Endothelial cell of umbilical vein (primary cell): ENCODE data around the gene PDCD1. TPM values are rescaled to one million over a fixed set of nuclear protein-coding genes. Genes with fewer than 3 reads are reported as not detected.

ENCODE experiments used
- BruUV-seq: library from RNA; stranded (reverse); fragments of 400-500 nt; replicated peaks from 2 replicates; lab custom pipeline; 2021; lab: Mats Ljungman, UMichigan
- CTCF ChIA-PET: fragments of 300-600, 350-600 bp; sonication (Branson Sonifier 250); formaldehyde crosslinking; loops from one replicate; lab custom pipeline; 2021; ENCODE audit warnings: antibody characterized with exemption, inconsistent platforms; lab: Charles Lee
- POLR2A ChIA-PET: fragments of 300-600, 350-600 bp; sonication (Branson Sonifier 250); formaldehyde crosslinking; loops from one replicate; lab custom pipeline; 2021; ENCODE audit warnings: antibody characterized with exemption, inconsistent platforms; lab: Charles Lee
- DNase-seq: peaks from one replicate; pipeline ENCODE4 v3.0.0-alpha.2; 2011; ENCODE audit warnings: low read depth, low spot score
- FAIRE-seq: peaks from 2 replicates; lab custom pipeline; 2011; peaks lifted over from hg19 to GRCh38; lab: Jason Lieb, UNC
- H2AFZ ChIP-seq: 2 replicates; pipeline ENCODE4 v1.6.0; 2012; ENCODE audit warnings: low read depth, low read length, control low read depth, inconsistent platforms
- H3K27ac ChIP-seq: 2 replicates; pipeline ENCODE4 v1.5.1; 2011; ENCODE audit warnings: low read depth, mild to moderate bottlenecking, control low read depth, low read length, moderate library complexity; ENCODE audit not compliant: insufficient read depth
- H3K27me3 ChIP-seq, 2 experiments: 2 replicates each; pipeline versions ENCODE4 v1.6.0 to v1.6.1; 2011; ENCODE audit warnings: low read length in 2 of 2, mixed read lengths in 1 of 2; ENCODE audit not compliant: control insufficient read depth in 2 of 2, insufficient read depth in 2 of 2
- H3K36me3 ChIP-seq, 2 experiments: 2 replicates in 1 of 2; 3 replicates in 1 of 2; pipeline ENCODE4 v1.5.1; 2011; ENCODE audit warnings: low read length in 2 of 2, mild to moderate bottlenecking in 1 of 2, moderate library complexity in 1 of 2; ENCODE audit not compliant: control insufficient read depth in 2 of 2, insufficient read depth in 2 of 2; ENCODE audit errors: extremely low read depth in 1 of 2
- H3K4me1 ChIP-seq: 3 replicates; pipeline ENCODE4 v1.5.1; 2011; ENCODE audit warnings: mild to moderate bottlenecking, low read length; ENCODE audit not compliant: control insufficient read depth, insufficient read depth; ENCODE audit errors: extremely low read depth
- H3K4me2 ChIP-seq: 2 replicates; pipeline ENCODE4 v1.6.1; 2011; ENCODE audit warnings: low read length, control low read depth, mixed read lengths; ENCODE audit not compliant: insufficient read depth
- H3K4me3 ChIP-seq, 3 experiments: fragments of 200-600 bp in 1 of 3; sonication (generic), shearing (Covaris generic) in 1 of 3; replicated peaks in 1 of 3; 2 replicates each; pipeline ENCODE4 v1.5.1; 2011 to 2016; ENCODE audit warnings: control low read depth in 3 of 3, low read length in 3 of 3, mild to moderate bottlenecking in 2 of 3, inconsistent platforms in 1 of 3, low read depth in 1 of 3, moderate library complexity in 1 of 3; ENCODE audit not compliant: insufficient read depth in 1 of 3
- H3K79me2 ChIP-seq: 2 replicates; pipeline ENCODE4 v1.6.0; 2012; ENCODE audit warnings: low read length, inconsistent platforms; ENCODE audit not compliant: control insufficient read depth, insufficient read depth
- H3K9ac ChIP-seq: replicated peaks from 2 replicates; pipeline ENCODE3; 2011; ENCODE audit warnings: low read length, control low read depth; ENCODE audit not compliant: insufficient read depth; ENCODE audit errors: extremely low read depth
- H3K9me1 ChIP-seq: replicated peaks from 3 replicates; pipeline ENCODE4 v1.6.0; 2011; ENCODE audit warnings: mild to moderate bottlenecking, low read length; ENCODE audit not compliant: control insufficient read depth, insufficient read depth; ENCODE audit errors: extremely low read depth
- H3K9me3 ChIP-seq: replicated peaks from 2 replicates; pipeline ENCODE4 v1.5.1; 2012; ENCODE audit warnings: low read length, inconsistent platforms; ENCODE audit not compliant: control insufficient read depth, insufficient read depth
- H4K20me1 ChIP-seq: replicated peaks from 2 replicates; pipeline ENCODE3; 2011; ENCODE audit warnings: mild to moderate bottlenecking, low read length; ENCODE audit not compliant: control insufficient read depth, insufficient read depth; ENCODE audit errors: extremely low read depth
- CTCF ChIP-seq, 2 donors: IDR thresholded peaks; 1 replicate in 1 of 2; 2 replicates in 1 of 2; pipeline ENCODE4 v1.5.1; 2011; ENCODE audit warnings: low read length in 2 of 2, mild to moderate bottlenecking in 2 of 2, moderate library complexity in 2 of 2, control low read depth in 1 of 2, inconsistent platforms in 1 of 2, low read depth in 1 of 2; ENCODE audit not compliant: insufficient read depth in 1 of 2; ENCODE audit errors: extremely low read depth in 1 of 2
- EZH2 ChIP-seq: IDR thresholded peaks from 2 replicates; pipeline ENCODE4 v1.6.1; 2012; ENCODE audit warnings: borderline replicate concordance, low read depth, mild to moderate bottlenecking, moderate library complexity, low read length, inconsistent platforms; ENCODE audit not compliant: severe bottlenecking
- FOS ChIP-seq: IDR thresholded peaks from 2 replicates; pipeline ENCODE4 v1.6.1; 2011; ENCODE audit warnings: mild to moderate bottlenecking, low read length, moderate library complexity, borderline replicate concordance; ENCODE audit not compliant: insufficient read depth
- GATA2 ChIP-seq: IDR thresholded peaks from 2 replicates; pipeline ENCODE4 v1.7.0; 2011; ENCODE audit warnings: low read depth, mild to moderate bottlenecking, moderate library complexity, mixed read lengths, low read length; ENCODE audit not compliant: insufficient read length, insufficient read depth
- JUN ChIP-seq: IDR thresholded peaks from 2 replicates; pipeline ENCODE4 v1.6.1; 2011; ENCODE audit warnings: borderline replicate concordance, low read depth; ENCODE audit not compliant: insufficient read length, insufficient read depth
- MYC ChIP-seq: IDR thresholded peaks from one replicate; pipeline ENCODE4 v1.6.1; 2011; ENCODE audit warnings: mild to moderate bottlenecking, low read depth, low read length
- POLR2A ChIP-seq: IDR thresholded peaks from 2 replicates; pipeline ENCODE4 v1.6.1; 2012; ENCODE audit warnings: low read depth, mild to moderate bottlenecking, control low read depth, low read length
- POLR2AphosphoS5 ChIP-seq: IDR thresholded peaks from 2 replicates; pipeline ENCODE4 v1.6.1; 2012; ENCODE audit warnings: low read depth, mild to moderate bottlenecking, control low read depth, low read length, moderate library complexity; ENCODE audit not compliant: insufficient read depth
- dilution Hi-C: fragments of 300-500 bp; cut with MboI; formaldehyde crosslinking; loops from one replicate; pipeline ENCODE4 v1.15.0; 2019; ENCODE audit warnings: low sequenced_read_pairs; ENCODE audit not compliant: extremely low pct_ligation_motif_present
- intact Hi-C: fragments of 100-400 bp; cut with micrococcal nuclease; formaldehyde crosslinking; loops from one replicate; pipeline ENCODE4 v1.10.0; 2022
- polyA plus RNA-seq, 4 experiments: library from polyadenylated mRNA; depleted of rRNA in 3 of 4; stranded (reverse) in 3 of 4; unstranded in 1 of 4; fragments of >200 nt; gene quantifications; 2 replicates each; pipeline versions ENCODE4 v1.2.1 to v1.2.3, GENCODE V29; 2011 to 2012; ENCODE audit warnings: missing spikeins in 1 of 4
- total RNA-seq: library from RNA; stranded (reverse); gene quantifications from 2 replicates; pipeline ENCODE4 v1.2.3, GENCODE V29; 2021
- TF ChIP-seq, protein P1 (sequence below): IDR thresholded peaks from 2 replicates; pipeline ENCODE4 v1.6.1; 2011; ENCODE audit not compliant: insufficient read depth, insufficient read length

Gene PDCD1
- total and polyA plus RNA-seq, 2 donors (not counting 3 experiments of a cell fraction or from before 2014, with no cell fraction given), result not detected

- Histone ChIP-seq H4K20me1 (no peaks in the 10 kb centered on the region), H3K4me3 (no peak overlapping the region), H3K9me3 (no peaks in the 10 kb centered on the region), H3K4me1 (no peaks in the 10 kb centered on the region), H2AFZ (no peak overlapping the region), H3K27me3 (peaks cover 0 to under 1% of the 10 kb centered on the region in 2 experiments), H3K79me2 (no peaks in the 10 kb centered on the region), H3K9ac (no peak overlapping the region), H3K9me1 (no peaks in the 10 kb centered on the region), H3K27ac (no peak overlapping the region), H3K4me2 (no peak overlapping the region), H3K36me3 (no peaks in the 10 kb centered on the region)
- FAIRE-seq (no peak), DNase-seq (no peak)
- no peak for TF ChIP-seq POLR2A
- TF ChIP-seq, protein P1, sequence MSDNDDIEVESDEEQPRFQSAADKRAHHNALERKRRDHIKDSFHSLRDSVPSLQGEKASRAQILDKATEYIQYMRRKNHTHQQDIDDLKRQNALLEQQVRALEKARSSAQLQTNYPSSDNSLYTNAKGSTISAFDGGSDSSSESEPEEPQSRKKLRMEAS, result no peak
- TF ChIP-seq FOS, result no peak
- no peak for TF ChIP-seq POLR2AphosphoS5
- no peak for TF ChIP-seq JUN
- TF ChIP-seq CTCF (IDR thresholded peaks at IDR 0.05; ENCODE audit: extremely low read depth in 1 of 2, insufficient read depth in 1 of 2, low read depth in 1 of 2, low read length in 2 of 2), result no peak
- no peak for TF ChIP-seq MYC
- no peak for TF ChIP-seq GATA2
- no peak for TF ChIP-seq EZH2
- intact Hi-C loops (loop anchor here (10.0 kb wide), 1 partner anchor 366 kb away; the partner anchor contains the start of gene STK25), dilution Hi-C loops (no loop called here)
- BruUV-seq, result no TSS peak
- CTCF ChIA-PET, result no interaction called here
- POLR2A ChIA-PET, result no interaction called here
Measured at GRCh38 chr2:241870611-241871537, 12.2 kb upstream of the PDCD1 start.
